ENCODE results near the gene OLFML2A.

GRCh38 chr9:124801356-124801755 lies 24.4 kb downstream of the OLFML2A start:
- TF ChIP-seq EZH2phosphoT487 (conservative IDR thresholded peaks at IDR 0.05; ENCODE audit: low read length), result no peak
- TF ChIP-seq CTCF (IDR thresholded peaks at IDR 0.05; ENCODE audit: insufficient read depth, low read length, poor library complexity, severe bottlenecking), result no peak
